ENCODE data around the gene PSKH1.

Gene PSKH1

GRCh38 chr16:67942200-67942509 is 49.1 kb downstream of the PSKH1 start:
- no peak overlapping the region for H3K4me3 ChIP-seq (replicated peaks; ENCODE audit: insufficient read depth, low read length)
- H3K27ac ChIP-seq (replicated peaks): no peak overlapping the region
- DNase-seq (ENCODE audit: low read depth in 1 of 2, low spot score in 1 of 2): peak in 1 of 2 experiments; percentile 44
- peak; percentile 73 for TF ChIP-seq CTCF (IDR thresholded peaks at IDR 0.05; ENCODE audit: insufficient read depth, low read length)
- no peak for TF ChIP-seq SPI1 (IDR thresholded peaks at IDR 0.05; ENCODE audit: borderline replicate concordance, low read depth)
- no peak for TF ChIP-seq REST (IDR thresholded peaks at IDR 0.05; ENCODE audit: insufficient replicate concordance, low read depth)
- TF ChIP-seq GABPA (IDR thresholded peaks at IDR 0.05; ENCODE audit: low read depth): no peak
- H3K27me3 ChIP-seq (ENCODE audit: insufficient read depth, poor library complexity, severe bottlenecking): no peaks in the 10 kb centered on the region

GRCh38 chr16:67942510-67943255 is 49.6 kb downstream of the PSKH1 start:
- no peak for DNase-seq (ENCODE audit: low read depth in 1 of 2, low spot score in 1 of 2)
- TF ChIP-seq CTCF (IDR thresholded peaks at IDR 0.05; ENCODE audit: insufficient read depth, low read length): no peak
- no peak for TF ChIP-seq GABPA (IDR thresholded peaks at IDR 0.05; ENCODE audit: low read depth)
- TF ChIP-seq REST (IDR thresholded peaks at IDR 0.05; ENCODE audit: insufficient replicate concordance, low read depth): no peak
- TF ChIP-seq SPI1 (IDR thresholded peaks at IDR 0.05; ENCODE audit: borderline replicate concordance, low read depth): no peak
- TF ChIP-seq POLR2AphosphoS5 (IDR thresholded peaks at IDR 0.05; ENCODE audit: low read depth): no peak
- Histone ChIP-seq H3K27me3 (ENCODE audit: insufficient read depth, poor library complexity, severe bottlenecking) (no peaks in the 10 kb centered on the region), H3K4me3 (replicated peaks; ENCODE audit: insufficient read depth, low read length) (no peak overlapping the region), H3K27ac (replicated peaks) (no peak overlapping the region)

- DNase-seq (ENCODE audit: low read depth in 1 of 2, low spot score in 1 of 2): no peak
- Histone ChIP-seq H3K27ac (replicated peaks) (no peak overlapping the region), H3K4me3 (replicated peaks; ENCODE audit: insufficient read depth, low read length) (no peak overlapping the region), H3K27me3 (ENCODE audit: insufficient read depth, poor library complexity, severe bottlenecking) (no peaks in the 10 kb centered on the region)
- TF ChIP-seq CTCF (IDR thresholded peaks at IDR 0.05; ENCODE audit: insufficient read depth, low read length): no peak
- TF ChIP-seq GABPA (IDR thresholded peaks at IDR 0.05; ENCODE audit: low read depth): no peak
- no peak for TF ChIP-seq POLR2AphosphoS5 (IDR thresholded peaks at IDR 0.05; ENCODE audit: low read depth)
- no peak for TF ChIP-seq REST (IDR thresholded peaks at IDR 0.05; ENCODE audit: insufficient replicate concordance, low read depth)
- TF ChIP-seq SPI1 (IDR thresholded peaks at IDR 0.05; ENCODE audit: borderline replicate concordance, low read depth): no peak
These were observed 50.2 kb downstream of the PSKH1 start for GRCh38 chr16:67943256-67943618.

All from HL-60 (cell line).